GM23248 (cell line): ENCODE measurements around the gene TTC23.

Source experiments
- EZH2 ChIP-seq: fragments of 200-600 bp; sonication (generic); IDR thresholded peaks from 2 replicates; pipeline ENCODE4 v1.6.1; 2018; ENCODE audit warnings: antibody characterized with exemption, mild to moderate bottlenecking; ENCODE audit not compliant: insufficient read depth, poor library complexity, severe bottlenecking
- EZH2phosphoT487 ChIP-seq: fragments of 200-600 bp; sonication (generic); IDR thresholded peaks from 2 replicates; pipeline ENCODE4 v1.6.1; 2018; ENCODE audit warnings: antibody characterized with exemption, moderate library complexity, mild to moderate bottlenecking, low read depth; ENCODE audit not compliant: insufficient read depth

- TF ChIP-seq EZH2phosphoT487 (no peak), EZH2 (no peak)
These were observed 34.3 kb upstream of the TTC23 start for GRCh38 chr15:99283717-99284116.
